Omental fat pad (tissue), 4 donors: ENCODE measurements around the gene AGAP6. TPM values are rescaled to one million over a fixed set of nuclear protein-coding genes. Genes with fewer than 3 reads are reported as not detected.
"Not testable (repeated sequence)": the region's sequence is repeated elsewhere in the genome, so short reads cannot be mapped to it uniquely, and the experiment has no call there.

Experiments used
- ATAC-seq: fragments of 150-250 bp; one replicate; pipeline ENCODE4 v1.9.1; 2016; ENCODE audit warnings: mild to moderate bottlenecking, moderate library complexity; ENCODE audit not compliant: low FRiP score
- DNase-seq: peaks from one replicate; pipeline ENCODE4 v3.0.0-alpha.2; 2019; ENCODE audit warnings: low spot score
- CTCF ChIP-seq, 3 donors: fragments of 450-650 bp; IDR thresholded peaks; one replicate each; pipeline ENCODE4 v1.5.1; 2016 to 2017; ENCODE audit warnings: antibody characterized with exemption in 3 of 3, mild to moderate bottlenecking in 3 of 3, moderate library complexity in 2 of 3
- total RNA-seq, 4 donors: library from RNA; depleted of rRNA; stranded (reverse); fragments of >200 nt; gene quantifications; one replicate each; pipeline ENCODE4 v1.1.0, GENCODE V29; 2016

Gene AGAP6
- total RNA-seq, 4 donors from 2014 or later, result 13.2 to 37.6 (median 17.3) TPM

GRCh38 chr10:50020451-50021024 is 32.3 kb downstream of the AGAP6 start:
- DNase-seq, result not testable (repeated sequence)

GRCh38 chr10:50021646-50022045 is 33.4 kb downstream of the AGAP6 start:
- ATAC-seq, result no peak

More at GRCh38 chr10:50020451-50021024, 32.3 kb downstream of the AGAP6 start:
- ATAC-seq, result not testable (repeated sequence)

GRCh38 chr10:50024716-50025383 is 36.6 kb downstream of the AGAP6 start:
- DNase-seq, ATAC-seq: not testable (repeated sequence)

More at GRCh38 chr10:50021646-50022045, 33.4 kb downstream of the AGAP6 start:
- no peak for TF ChIP-seq CTCF (IDR thresholded peaks at IDR 0.05)
- DNase-seq, result no peak

GRCh38 chr10:50025627-50026026 is 37.4 kb downstream of the AGAP6 start:
- DNase-seq, result no peak
- TF ChIP-seq CTCF (IDR thresholded peaks at IDR 0.05), result no peak
- ATAC-seq, result no peak

- no peak for TF ChIP-seq CTCF (IDR thresholded peaks at IDR 0.05)
- ATAC-seq (no peak), DNase-seq (no peak)
Measured at GRCh38 chr10:50027195-50027594, 39.0 kb downstream of the AGAP6 start.

- ATAC-seq (no peak), DNase-seq (no peak)
- no peak for TF ChIP-seq CTCF (IDR thresholded peaks at IDR 0.05)
Measured at GRCh38 chr10:50033481-50033880, 45.3 kb downstream of the AGAP6 start.

GRCh38 chr10:50035337-50035736 is 47.1 kb downstream of the AGAP6 start:
- ATAC-seq, DNase-seq: not testable (repeated sequence)

- DNase-seq (no peak), ATAC-seq (no peak)
- no peak for TF ChIP-seq CTCF (IDR thresholded peaks at IDR 0.05)
Measured at GRCh38 chr10:50044941-50045664, 56.9 kb downstream of the AGAP6 start.

DNA sequence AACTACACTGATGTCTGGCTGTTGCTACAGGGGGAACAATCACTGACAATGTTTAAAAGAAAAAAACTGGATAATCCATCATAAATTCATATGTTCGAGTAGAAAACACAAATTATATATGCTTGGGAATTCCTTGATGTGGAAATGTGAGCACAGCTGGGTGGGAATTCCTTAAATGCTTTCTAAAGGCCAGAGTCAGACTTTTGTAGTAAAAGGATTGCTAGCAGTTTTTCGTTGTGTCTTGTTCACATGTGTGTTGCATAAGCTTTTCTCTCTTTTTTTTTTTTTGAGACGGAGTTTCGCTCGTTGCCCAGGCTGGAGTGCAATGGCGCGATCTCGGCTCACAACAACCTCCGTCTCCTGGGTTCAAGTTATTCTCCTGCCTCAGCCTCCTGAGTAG is 58.3 kb downstream of the AGAP6 start:
- not testable (repeated sequence) for DNase-seq, ATAC-seq

DNA sequence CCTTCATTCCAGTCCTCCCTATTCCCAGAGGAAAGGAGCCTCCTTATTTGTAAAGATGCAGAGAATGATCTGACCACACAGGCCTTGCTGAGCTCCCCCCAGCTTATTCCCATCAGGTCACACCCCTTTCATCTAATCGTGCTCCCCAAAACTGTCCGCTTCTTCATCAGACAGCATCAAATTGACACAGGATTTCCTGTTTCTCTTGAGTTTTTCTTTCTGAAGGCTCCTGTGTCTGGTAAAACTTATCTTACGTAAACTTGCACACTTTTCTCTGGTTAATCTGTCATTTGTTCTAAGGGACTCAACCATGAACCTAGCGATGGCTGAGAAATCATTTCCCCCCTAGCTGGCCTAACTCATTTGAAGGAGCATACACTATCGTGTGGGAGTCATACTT is 59.4 kb downstream of the AGAP6 start:
- ATAC-seq, DNase-seq: not testable (repeated sequence)

- ATAC-seq, DNase-seq: not testable (repeated sequence)
Measured at GRCh38 chr10:50051995-50052660, 63.9 kb downstream of the AGAP6 start.

GRCh38 chr10:50052778-50053376 is 64.7 kb downstream of the AGAP6 start:
- not testable (repeated sequence) for DNase-seq, ATAC-seq
